GM12801 (cell line): ENCODE data around the gene LINC01488.

Source experiments
- TF ChIP-seq, protein P1 (sequence below): IDR thresholded peaks from one replicate; pipeline ENCODE4 v1.5.1; 2011; ENCODE audit warnings: control low read depth; ENCODE audit not compliant: insufficient read length; ENCODE audit errors: extremely low read depth

LINC01488 gene

DNA sequence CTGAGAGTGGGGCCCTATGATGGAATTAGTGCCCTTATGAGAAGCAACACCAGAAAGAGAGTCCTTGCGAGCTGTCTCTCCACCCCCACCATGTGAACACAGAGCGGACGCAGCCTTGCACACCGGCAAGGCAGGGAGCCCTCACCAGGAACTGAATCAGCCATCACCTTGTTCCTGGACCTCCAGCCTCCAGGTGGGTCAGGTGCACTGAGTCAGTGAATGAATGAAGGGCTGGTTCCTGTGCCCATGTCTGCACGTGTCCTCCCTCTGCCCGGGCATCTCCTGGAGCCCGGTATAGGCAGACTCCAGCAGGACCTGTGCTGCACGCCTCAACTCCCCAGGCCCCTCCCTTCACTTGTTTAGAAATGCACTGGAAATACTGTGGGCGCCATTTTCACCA, 54.9 kb downstream of the LINC01488 start:
- TF ChIP-seq, protein P1, sequence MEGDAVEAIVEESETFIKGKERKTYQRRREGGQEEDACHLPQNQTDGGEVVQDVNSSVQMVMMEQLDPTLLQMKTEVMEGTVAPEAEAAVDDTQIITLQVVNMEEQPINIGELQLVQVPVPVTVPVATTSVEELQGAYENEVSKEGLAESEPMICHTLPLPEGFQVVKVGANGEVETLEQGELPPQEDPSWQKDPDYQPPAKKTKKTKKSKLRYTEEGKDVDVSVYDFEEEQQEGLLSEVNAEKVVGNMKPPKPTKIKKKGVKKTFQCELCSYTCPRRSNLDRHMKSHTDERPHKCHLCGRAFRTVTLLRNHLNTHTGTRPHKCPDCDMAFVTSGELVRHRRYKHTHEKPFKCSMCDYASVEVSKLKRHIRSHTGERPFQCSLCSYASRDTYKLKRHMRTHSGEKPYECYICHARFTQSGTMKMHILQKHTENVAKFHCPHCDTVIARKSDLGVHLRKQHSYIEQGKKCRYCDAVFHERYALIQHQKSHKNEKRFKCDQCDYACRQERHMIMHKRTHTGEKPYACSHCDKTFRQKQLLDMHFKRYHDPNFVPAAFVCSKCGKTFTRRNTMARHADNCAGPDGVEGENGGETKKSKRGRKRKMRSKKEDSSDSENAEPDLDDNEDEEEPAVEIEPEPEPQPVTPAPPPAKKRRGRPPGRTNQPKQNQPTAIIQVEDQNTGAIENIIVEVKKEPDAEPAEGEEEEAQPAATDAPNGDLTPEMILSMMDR, result no peak

DNA sequence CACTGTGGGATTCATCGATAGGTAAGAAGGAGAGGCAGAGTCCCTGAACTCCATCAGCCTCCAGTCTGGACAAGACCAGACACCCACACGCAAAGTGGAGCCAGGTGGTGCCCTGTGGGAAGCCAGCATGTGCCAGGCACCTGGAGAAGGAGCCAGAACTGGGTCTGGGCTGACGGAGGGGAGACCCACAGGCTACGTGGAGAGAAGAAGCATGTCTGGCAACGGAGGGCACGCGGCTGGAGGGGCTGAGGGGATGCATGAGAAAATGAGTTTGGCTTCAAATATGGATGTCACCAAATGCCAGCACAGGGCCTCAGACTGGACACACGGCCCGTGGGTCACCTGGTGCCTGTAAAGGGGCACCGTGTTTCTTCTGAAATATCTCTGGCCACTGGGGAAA, 55.7 kb downstream of the LINC01488 start:
- TF ChIP-seq, protein P1, result no peak

DNA sequence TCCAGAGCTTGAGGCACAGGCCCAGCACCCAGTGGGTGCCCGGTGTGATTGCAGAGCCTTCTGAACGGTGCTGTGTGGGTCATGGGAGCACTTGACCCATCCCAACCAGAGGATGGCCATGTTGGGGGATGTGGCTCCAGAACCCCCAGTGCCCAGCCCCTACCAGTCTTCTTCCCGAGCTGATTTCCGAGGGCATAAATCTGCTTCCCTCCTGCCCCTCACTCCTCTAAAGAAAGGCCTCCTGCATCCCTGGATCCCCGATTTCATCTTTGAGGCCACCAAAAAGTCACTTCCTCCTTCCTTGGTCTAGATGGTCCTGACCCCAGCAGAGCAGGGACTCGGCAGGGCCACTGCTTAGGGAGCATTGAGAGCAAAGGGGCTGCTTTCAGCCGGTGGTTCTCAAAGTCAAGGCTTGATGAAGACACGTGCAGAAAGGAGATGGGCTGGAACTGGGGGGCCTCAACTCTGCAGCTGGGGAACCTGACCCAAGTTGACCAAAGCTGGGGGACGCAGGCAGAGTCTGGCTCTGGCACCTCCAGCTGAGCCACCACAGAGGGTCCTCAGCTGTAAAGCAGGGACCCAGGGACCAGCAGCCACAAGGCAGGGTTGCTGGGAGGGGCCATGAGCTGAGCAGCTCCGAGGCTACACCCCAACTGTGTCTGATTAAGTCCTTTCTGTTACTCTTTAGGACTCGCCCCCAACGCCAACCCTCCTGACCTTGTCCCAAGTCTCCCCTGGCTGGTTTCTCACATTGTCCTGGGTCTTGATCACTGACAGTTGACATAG, 56.6 kb downstream of the LINC01488 start:
- TF ChIP-seq, protein P1, result no peak

DNA sequence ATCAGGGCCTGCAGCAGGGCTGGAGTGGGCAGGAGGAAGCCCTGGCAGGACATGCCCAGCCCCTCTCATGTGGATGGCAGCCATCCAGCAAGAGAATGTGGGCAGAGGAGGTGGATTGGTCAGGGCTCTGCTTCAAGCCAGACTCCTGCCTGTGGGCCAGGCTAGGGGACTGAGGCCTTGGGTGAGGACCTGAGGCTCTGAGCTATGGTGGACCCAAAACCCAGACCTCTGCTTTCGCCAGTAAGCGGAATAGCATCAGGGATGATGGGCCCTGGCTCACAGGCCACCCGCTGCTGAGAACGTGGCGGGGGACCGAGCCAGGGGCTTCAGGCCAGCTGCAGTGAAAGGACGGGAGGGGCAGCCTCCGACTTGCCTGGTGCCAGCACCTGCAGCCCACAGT, 57.4 kb downstream of the LINC01488 start:
- TF ChIP-seq, protein P1, result no peak

DNA sequence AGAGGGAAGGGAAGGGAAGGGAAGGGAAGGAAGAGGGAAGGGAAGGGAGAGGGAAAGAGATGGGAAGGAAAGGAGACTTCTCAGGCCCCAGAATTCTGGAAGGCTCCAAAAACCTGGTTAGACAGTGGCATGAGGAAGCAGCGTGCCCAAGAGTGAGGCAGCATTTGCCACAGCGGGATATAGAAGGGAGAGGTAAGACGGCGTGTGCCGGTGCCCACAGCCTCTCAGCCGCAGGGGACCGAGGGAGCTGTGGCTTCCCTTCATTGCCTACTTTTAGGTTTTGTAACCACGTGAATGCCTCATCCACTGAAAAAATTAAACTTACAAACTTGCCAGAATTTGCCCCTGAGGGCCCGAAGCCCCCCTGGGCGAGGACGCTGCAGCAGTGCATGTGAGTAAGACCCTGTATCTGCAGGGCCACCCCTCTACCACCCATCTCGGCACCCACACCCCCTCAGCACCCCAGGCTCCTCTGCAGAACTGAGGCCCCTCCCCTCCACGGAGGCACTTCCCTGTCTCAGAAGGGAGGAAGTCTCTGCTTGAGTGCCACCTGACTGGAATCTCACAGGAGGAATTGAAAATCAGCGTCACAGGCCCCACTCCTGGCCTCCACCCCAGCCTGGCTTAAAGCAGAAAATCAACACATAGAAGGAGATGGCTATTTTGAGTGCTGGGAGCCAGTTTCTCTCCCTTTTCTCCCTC, 58.1 kb downstream of the LINC01488 start:
- TF ChIP-seq, protein P1, result no peak

DNA sequence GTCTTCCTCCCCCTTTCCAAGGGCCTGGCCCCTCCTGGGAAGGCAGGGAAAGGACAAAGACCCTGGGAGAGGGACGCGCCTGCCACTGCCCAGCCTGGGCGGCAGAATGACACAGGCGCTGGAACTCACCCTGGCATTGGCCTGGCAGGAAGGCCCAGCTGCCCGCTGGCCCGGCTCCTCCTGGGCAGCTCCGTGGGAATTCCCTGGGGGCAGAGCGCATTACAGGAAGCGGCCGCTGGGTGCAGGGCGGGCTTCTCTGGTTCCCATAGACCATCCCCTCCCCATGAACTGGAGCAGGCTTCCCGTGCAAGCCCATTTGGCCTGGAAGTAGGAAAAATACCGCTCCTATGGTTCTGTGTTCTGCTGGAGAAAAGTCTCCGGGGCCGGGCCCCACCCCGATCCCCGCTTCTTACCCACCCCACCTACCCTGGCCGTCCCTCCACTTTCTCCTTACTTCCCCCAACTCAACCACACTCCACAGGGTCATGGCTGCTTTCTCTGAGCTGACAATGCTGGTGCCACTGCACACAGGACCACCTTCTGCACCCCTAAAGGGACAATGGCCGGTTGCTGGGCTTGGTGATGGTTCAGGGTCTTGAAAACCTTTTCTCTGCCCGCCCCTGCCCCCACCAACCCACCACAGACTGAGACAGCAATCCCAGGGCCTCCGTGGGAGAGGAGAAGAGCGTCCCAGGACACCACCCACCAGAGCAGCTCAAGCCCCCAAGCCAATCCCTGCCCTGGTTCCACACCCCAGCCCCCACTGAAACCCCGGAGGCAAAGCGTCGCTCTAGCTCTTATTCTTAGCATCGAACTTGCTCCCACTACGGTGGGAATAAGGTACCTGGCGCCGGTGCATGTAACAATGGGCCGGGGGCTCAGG, 58.9 kb downstream of the LINC01488 start:
- TF ChIP-seq, protein P1, result no peak

DNA sequence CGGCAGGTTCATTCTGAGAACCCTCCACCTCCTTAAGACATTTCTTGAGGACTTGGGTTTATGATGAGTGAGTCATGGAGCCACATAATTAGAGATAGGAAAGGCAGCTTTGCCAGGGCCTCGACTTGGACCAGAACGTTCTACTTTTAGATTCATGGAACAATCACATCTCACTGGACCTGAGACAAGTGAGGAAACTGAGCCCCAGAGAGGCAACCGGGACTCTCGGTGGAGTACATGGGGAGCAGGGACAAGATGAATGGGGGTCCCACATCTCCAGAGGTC, 59.5 kb downstream of the LINC01488 start:
- TF ChIP-seq, protein P1, result no peak
